ENCODE data around the gene GGPS1. TPM values are rescaled to one million over a fixed set of nuclear protein-coding genes. Genes with fewer than 3 reads are reported as not detected.

Gene GGPS1
- polyA plus RNA-seq, 1 experiment: 45.2 TPM

- DNase-seq (ENCODE audit: low read depth, low spot score): no peak
- ChIA-PET POLR2A (no interaction called here), CTCF (no interaction called here)
- H3K9me3 ChIP-seq (ENCODE audit: control insufficient read depth, insufficient read depth, low read length): no peaks in the 10 kb centered on the region
- H3K27me3 ChIP-seq (ENCODE audit: control insufficient read depth, insufficient read depth, low read length): no peaks in the 10 kb centered on the region
- H3K4me3 ChIP-seq (ENCODE audit: low read depth, low read length): no peak overlapping the region
- no peak overlapping the region for H3K27ac ChIP-seq (ENCODE audit: low read depth, low read length)
- no peak for TF ChIP-seq CTCF (IDR thresholded peaks at IDR 0.05; ENCODE audit: low read depth, low read length)
Observed at GRCh38 chr1:235290740-235291502, 37.4 kb upstream of the GGPS1 start.

- no peak overlapping the region for H3K4me3 ChIP-seq (ENCODE audit: low read depth, low read length)
- TF ChIP-seq CTCF (IDR thresholded peaks at IDR 0.05; ENCODE audit: low read depth, low read length): no peak
- CTCF ChIA-PET: no interaction called here
- no peak for DNase-seq (ENCODE audit: low read depth, low spot score)
- H3K27ac ChIP-seq (ENCODE audit: low read depth, low read length): no peak overlapping the region
- POLR2A ChIA-PET: no interaction called here
- H3K9me3 ChIP-seq (ENCODE audit: control insufficient read depth, insufficient read depth, low read length): no peaks in the 10 kb centered on the region
- no peaks in the 10 kb centered on the region for H3K27me3 ChIP-seq (ENCODE audit: control insufficient read depth, insufficient read depth, low read length)
Observed at GRCh38 chr1:235291599-235292091, 36.7 kb upstream of the GGPS1 start.

GRCh38 chr1:235292790-235293189, 35.6 kb upstream of the GGPS1 start:
- Histone ChIP-seq H3K27ac (ENCODE audit: low read depth, low read length) (no peak overlapping the region), H3K27me3 (ENCODE audit: control insufficient read depth, insufficient read depth, low read length) (no peaks in the 10 kb centered on the region), H3K9me3 (ENCODE audit: control insufficient read depth, insufficient read depth, low read length) (no peaks in the 10 kb centered on the region), H3K4me3 (ENCODE audit: low read depth, low read length) (no peak overlapping the region)
- ChIA-PET CTCF (no interaction called here), POLR2A (no interaction called here)
- no peak for DNase-seq (ENCODE audit: low read depth, low spot score)
- no peak for TF ChIP-seq CTCF (IDR thresholded peaks at IDR 0.05; ENCODE audit: low read depth, low read length)

- no peak overlapping the region for H3K4me3 ChIP-seq (ENCODE audit: low read depth, low read length)
- POLR2A ChIA-PET: no interaction called here
Observed at GRCh38 chr1:235293322-235293942, 34.9 kb upstream of the GGPS1 start.

More at GRCh38 chr1:235293322-235293942, 34.9 kb upstream of the GGPS1 start:
- CTCF ChIA-PET: interaction anchor here (0.7 kb wide), 1 partner anchor 125 kb away, joined by 3 read pairs; no protein-coding TSS in a partner anchor
- no peak for TF ChIP-seq CTCF (IDR thresholded peaks at IDR 0.05; ENCODE audit: low read depth, low read length)
- DNase-seq (ENCODE audit: low read depth, low spot score): no peak
- no peaks in the 10 kb centered on the region for H3K27me3 ChIP-seq (ENCODE audit: control insufficient read depth, insufficient read depth, low read length)
- no peak overlapping the region for H3K27ac ChIP-seq (ENCODE audit: low read depth, low read length)
- H3K9me3 ChIP-seq (ENCODE audit: control insufficient read depth, insufficient read depth, low read length): no peaks in the 10 kb centered on the region
